Inflammatory macrophage treated with lipopolysaccharide for 1 hour (primary cell): Measurements from ENCODE around the gene MAPKAPK5.
A peak's percentile ranks its signal among the peaks of the same experiment; 100 is the strongest.
"Not testable (repeated sequence)": the region's sequence is repeated elsewhere in the genome, so short reads cannot be mapped to it uniquely, and the experiment has no call there.

ENCODE experiments used
- DNase-seq, 2 donors: peaks; one replicate each; pipeline ENCODE4 v3.0.0-alpha.2; 2020 to 2022

MAPKAPK5 gene

GRCh38 chr12:111887926-111888745 is 46.1 kb downstream of the MAPKAPK5 start:
- DNase-seq = peak; percentile 55 to 80

- DNase-seq = no peak
These were observed 51.3 kb downstream of the MAPKAPK5 start for GRCh38 chr12:111893287-111893686.

GRCh38 chr12:111894556-111894955 is 52.5 kb downstream of the MAPKAPK5 start:
- DNase-seq = no peak

GRCh38 chr12:111901182-111901581 is 59.2 kb downstream of the MAPKAPK5 start:
- no peak for DNase-seq

GRCh38 chr12:111904446-111904975 is 62.5 kb downstream of the MAPKAPK5 start:
- no peak for DNase-seq

- DNase-seq = no peak
These were observed 63.5 kb downstream of the MAPKAPK5 start for GRCh38 chr12:111905502-111905901.

GRCh38 chr12:111907740-111908139 is 65.7 kb downstream of the MAPKAPK5 start:
- DNase-seq = no peak

- no peak for DNase-seq
These were observed 83.1 kb downstream of the MAPKAPK5 start for GRCh38 chr12:111925171-111925570.

- DNase-seq = no peak
These were observed 84.6 kb downstream of the MAPKAPK5 start for GRCh38 chr12:111926631-111927030.

- DNase-seq = no peak
These were observed 85.3 kb downstream of the MAPKAPK5 start for GRCh38 chr12:111927346-111927745.

- no peak for DNase-seq
These were observed 90.2 kb downstream of the MAPKAPK5 start for GRCh38 chr12:111932241-111932640.

GRCh38 chr12:111936869-111937268 is 94.8 kb downstream of the MAPKAPK5 start:
- DNase-seq = no peak

GRCh38 chr12:111937429-111937828 is 95.4 kb downstream of the MAPKAPK5 start:
- no peak for DNase-seq

GRCh38 chr12:111942557-111942956 is 100.5 kb downstream of the MAPKAPK5 start:
- DNase-seq = no peak

- DNase-seq = no peak
These were observed 101.9 kb downstream of the MAPKAPK5 start for GRCh38 chr12:111943929-111944328.

GRCh38 chr12:111950961-111951676 is 109.1 kb downstream of the MAPKAPK5 start:
- not testable (repeated sequence) for DNase-seq
